NCI-H1105 treated with DMSO at 0.1 percent for 48 hours (cell line): Measurements from ENCODE around the gene MKNK1.

Experiments used
- DNase-seq: peaks from one replicate; lab custom pipeline; 2025; lab: John Stamatoyannopoulos, UW

The MKNK1 gene

DNA sequence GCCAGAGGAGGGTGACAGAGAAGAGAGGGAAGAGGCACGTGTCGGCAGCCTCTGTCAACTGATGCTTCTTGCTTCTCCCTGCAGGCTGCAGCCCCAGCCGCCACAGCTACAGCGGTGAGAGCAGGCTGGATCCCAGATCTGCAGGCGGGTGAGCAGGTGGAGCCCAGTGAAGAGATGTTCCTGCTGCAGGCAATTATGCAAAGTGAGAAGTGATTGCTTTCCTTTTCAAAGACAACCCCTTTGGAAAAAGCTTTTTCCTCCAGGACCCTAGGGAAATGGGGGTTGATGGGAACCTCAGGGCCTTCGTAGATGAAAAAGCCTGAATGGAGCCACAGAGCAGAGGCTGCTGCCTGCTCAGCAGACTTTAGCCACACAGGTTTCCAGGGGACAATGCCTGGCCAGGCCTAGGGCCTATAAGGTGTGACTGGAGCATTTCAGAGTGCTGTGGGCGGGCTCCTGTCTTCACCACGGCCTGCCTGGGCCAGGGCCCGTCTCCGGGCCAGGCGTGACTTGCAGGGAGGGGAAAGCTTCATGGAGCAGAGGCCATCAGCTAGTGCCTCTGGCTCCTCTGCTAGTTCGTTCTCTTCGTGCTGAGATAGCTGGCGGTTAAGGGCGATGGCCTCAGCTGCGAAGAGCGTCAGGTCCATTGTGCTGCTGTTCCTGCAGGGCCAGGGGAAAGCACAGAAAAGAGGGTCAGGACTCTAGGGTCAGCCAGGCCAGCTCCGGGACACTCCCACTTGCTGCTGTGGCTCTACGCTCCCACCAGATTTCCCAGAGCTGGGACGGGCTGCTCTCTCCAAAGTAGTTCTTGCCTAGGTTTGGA, 45.7 kb downstream of the MKNK1 start:
- DNase-seq: peak; percentile 27

- no peak for DNase-seq
Measured at GRCh38 chr1:46557403-46557802, 46.7 kb downstream of the MKNK1 start.

DNA sequence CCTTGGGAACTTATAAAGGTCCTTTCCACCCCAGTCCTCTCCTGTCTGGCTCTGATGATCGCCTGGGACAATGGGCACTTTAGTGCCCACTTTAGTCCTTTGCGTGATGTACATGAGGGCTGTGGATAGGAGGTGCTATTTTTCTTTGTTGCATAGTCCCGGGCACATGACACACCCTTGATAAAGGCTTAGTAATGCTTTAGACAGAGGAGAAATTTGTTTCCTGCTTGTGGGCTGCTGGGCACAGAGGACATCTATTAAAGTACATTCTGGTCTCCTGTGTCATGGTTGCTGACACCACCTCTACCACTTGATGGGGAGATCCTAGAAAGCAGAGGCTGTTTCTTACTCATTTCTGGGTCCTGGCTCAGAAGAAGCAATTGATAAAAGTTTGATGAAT, 47.2 kb downstream of the MKNK1 start:
- DNase-seq: no peak

DNA sequence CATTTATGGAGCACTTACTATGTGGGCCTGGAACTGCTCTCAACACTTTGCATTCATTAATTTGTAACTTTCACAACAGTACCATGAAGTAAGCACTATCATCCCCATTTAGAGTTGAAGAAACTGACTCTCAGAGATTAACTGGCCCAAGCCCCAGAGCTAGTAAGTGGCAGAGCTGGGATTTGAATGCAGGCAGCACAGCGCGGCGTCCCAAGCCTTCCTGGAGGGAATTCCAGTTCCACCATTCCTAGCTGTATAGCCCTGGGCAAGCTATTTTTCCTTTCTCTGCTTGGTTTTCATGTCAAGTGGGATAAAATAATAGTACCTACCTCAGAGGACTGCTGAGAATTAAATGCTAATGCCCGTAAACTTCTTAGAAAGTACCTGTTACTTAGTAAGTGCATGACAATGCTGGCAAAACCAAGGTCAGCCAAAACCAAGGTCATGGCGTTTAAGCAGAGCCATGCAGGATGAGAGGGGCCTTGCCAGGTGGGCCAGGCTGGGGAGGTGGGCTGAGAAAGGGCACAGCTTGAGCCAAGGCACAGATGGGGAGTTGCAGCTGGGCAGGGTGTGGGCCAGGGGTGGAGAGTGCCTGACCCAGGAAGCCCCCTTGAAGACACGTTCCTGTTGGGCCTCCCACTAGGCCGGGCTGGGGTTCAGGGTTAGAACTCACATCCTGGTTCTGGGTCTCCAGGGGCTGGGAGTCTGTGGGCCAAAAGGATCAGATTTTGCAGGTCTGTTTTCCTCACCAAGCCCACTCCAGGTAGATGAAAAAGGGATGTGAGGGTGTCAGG, 48.0 kb downstream of the MKNK1 start:
- no peak for DNase-seq

GRCh38 chr1:46554597-46555381, 49.3 kb downstream of the MKNK1 start:
- DNase-seq: peak; percentile 83

- no peak for DNase-seq
Measured at GRCh38 chr1:46554236-46554596, 49.9 kb downstream of the MKNK1 start.

DNA sequence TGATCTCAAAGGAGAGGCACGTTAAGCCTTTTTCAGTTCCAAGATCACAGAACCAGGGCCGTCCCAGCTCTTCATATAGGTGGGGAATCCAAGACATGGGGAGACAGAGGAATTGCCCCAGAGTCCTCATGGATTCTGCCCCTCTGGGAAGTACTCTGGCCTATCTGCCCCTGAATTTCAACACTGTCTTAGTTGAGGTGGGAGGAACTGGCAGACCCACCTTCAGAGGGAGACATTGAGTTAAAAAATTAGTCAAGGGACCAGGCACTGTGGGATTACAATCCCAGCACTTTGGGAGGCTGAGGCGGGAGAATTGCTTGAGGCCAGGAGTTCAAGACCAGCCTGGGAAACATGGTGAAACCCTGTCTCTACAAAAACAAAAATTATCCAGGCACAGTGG, 50.6 kb downstream of the MKNK1 start:
- no peak for DNase-seq

DNA sequence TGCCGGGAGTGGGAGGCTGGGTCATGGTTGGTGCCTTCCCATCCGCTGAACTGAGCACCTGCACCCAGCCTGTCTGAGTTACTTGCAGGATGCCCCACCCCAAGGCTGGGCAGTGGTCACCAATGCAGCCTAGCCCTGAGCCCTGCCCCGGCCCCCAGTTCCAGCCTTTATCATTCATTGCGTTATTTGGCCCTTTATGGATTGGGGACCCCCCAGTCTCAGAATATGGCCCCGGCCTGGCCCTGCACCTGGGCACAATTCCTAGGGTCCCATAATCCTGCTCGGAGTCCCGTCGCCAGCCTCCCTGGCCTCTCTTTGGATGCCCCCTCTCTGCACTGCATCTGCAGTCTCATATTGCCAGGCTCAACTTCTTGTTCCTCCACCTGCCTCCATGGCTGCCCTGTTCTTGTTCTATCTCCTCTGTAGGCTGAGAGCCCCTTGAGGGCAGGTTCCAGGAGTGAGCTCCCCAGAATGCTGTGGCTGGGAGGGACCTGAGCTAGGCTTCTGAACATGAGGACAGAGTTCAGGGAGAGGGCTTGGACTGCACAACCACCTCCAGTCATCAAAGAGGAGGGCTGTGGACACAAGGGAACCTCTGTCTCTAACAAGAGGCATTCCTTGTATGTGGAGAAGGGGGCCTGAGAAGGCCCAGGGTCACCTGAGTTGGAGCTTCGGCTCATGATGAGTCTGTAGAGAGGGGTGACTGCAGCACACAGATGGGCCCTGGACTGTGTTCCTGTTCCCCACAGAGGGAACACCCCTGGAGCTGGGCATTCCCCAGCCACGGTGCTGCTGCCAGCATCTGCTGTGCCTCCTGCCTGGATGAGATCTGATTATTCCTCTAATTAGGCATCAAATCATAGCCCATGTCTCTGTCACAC, 51.5 kb downstream of the MKNK1 start:
- no peak for DNase-seq

- DNase-seq: no peak
Measured at GRCh38 chr1:46551597-46552095, 52.4 kb downstream of the MKNK1 start, which contains the start of gene KNCN. TSS of gene KNCN (minus strand) at chr1:46551647. CDS start at chr1:46551215, 432 bp downstream.

GRCh38 chr1:46550751-46551231, 53.3 kb downstream of the MKNK1 start:
- DNase-seq: no peak

DNA sequence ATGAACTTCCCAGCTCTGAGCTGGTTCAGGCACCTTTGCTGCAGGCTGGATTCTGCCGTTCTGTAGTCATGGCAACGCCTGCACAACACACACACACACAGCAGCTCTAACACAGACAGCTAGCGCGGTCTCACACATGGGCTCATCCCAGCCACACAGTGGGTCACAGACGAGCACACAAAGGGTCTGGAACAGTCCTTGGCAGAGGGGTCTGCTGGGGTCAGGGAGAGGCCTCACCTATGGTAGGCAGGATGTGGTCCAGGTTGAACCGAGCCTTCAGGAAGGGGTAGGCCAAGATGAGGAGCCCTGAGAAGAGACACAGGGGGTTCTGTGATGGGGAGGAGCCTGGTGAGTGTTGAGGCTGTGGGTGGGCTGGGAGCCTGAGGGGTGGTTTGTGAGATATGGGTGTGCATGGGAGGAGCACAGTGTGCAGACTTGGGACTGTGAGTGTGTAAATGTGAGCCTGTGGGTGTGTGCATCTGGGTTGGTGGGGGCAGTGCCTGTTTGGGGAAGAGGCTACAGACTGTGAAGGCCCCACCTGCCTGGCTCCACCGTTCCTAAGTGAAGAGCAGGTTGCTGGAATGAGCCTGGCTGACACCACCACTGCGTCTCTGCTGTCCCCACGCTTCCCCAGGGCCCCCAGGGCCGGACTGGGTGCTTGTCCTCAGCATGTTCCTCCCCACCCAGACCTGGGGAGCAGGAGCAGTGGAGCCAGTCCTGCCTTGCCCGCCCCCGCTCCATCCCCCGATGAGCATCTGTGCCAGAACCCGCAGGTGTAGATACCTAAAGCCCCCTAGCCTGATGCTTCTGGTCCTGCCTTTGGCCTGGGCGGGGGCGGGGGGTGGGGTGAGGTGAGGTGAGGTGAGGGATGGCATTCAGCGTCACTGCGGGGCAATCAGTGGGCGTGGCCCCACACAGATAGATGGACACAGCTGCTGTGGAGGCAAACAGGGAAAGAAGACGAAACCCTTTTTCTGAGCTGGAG, 54.1 kb downstream of the MKNK1 start:
- DNase-seq: no peak

GRCh38 chr1:46547481-46548383, 56.3 kb downstream of the MKNK1 start:
- peak; percentile 11 for DNase-seq

GRCh38 chr1:46546210-46546609, 57.9 kb downstream of the MKNK1 start:
- no peak for DNase-seq

GRCh38 chr1:46545784-46546183, 58.3 kb downstream of the MKNK1 start:
- no peak for DNase-seq

DNA sequence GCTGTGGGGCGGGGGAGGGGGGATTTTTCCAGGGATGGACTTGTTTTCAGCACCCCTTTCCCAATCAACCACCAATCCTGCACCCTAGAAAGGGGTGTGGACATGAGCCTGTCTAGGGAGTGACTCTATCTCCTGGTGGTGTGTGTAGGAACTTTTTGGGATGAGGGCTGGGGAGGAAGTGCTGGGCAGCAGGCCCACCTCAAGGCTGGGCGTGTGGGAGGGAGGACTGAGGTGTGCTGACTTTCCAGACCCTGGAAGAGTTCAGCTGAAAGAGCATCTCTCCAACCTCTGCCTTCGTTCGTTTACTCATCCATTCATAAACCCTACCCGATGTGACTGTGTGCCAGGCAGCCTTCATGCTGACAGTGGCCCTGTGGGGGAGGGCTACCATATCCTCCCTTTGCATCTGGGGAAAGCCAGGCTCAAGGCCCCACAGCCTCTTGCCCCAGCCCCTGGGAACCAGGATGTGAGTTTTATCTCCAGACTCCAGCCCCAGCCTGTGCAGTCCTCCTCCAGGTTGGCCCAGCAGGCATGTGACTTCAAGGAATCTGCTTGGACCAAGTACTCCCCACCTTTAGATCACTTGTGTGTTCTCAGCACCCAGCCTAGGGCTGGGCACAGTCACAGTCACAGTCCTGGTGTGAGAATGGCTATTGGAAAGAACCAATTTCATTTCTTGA, 59.4 kb downstream of the MKNK1 start:
- DNase-seq: no peak

DNA sequence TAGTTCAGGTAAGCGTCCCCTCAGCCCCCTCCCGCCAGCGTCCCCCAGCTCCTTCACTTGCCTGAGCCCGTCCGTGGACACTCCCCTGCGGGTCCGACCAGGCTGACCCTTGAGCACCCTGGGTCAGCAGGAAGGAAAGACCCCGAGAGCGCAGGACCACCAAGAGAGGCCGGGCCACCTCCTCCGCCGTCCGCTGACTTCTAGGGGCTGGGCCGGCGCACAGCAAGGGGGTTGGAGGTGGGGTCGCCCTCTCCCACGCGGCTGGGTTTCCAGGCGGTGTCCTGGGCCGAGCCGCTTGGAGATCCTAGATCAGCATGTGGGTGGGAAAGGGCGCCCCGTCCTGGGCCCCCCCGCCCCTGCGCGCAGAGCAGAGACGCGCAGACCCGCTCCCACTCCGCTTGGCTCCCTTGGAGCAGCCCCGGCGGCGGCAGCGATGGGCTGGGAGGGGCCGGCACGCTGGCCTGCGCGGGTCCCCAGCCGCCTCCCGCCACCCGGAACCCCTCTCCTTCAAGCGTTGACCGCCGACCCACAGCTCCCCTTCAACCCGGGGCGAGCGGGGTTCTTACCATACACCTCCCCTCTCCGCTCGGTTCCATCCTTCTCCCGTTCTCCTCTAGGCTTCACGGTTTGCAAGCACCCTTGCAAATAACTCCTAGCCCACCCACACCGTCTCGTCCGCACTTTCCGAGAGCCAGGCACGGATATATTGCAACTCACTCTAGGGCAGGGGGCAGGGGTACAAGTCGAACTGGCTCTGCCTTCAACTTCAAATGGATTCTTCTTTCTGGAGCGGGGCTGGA, 60.1 kb downstream of the MKNK1 start:
- DNase-seq: no peak

DNA sequence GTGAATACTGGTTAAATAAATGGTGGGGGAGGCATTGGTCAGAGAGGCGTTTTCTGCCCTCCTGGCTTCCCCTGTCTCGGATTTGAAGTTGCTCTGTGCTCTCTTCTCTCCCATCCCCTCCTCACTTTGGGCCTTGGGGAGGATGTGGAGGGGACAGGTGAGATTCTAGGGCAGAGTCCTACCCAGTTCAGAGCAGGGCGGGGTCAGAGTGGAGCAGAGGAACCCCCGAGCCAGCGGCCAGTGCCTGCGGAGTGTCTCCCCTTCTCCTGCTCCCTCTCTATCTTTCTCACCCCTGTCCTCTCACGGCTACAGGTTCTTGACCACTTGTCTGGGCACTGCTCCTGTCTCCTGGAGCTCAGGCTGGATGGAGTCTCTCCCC, 60.7 kb downstream of the MKNK1 start:
- no peak for DNase-seq
